ENCODE measurements around the gene NCDN.
A peak's percentile ranks its signal among the peaks of the same experiment; 100 is the strongest.

GRCh38 chr1:35564037-35564883 is 6.7 kb downstream of the NCDN start:
- TF ChIP-seq EZH2 (IDR thresholded peaks at IDR 0.05; ENCODE audit: borderline replicate concordance, low read depth, low read length, severe bottlenecking) (no peak), CTCF (IDR thresholded peaks at IDR 0.05; ENCODE audit: borderline replicate concordance, extremely low read depth, low read length, poor library complexity, severe bottlenecking) (peak; percentile 90)
